ENCODE data around the gene C1D. TPM values are rescaled to one million over a fixed set of nuclear protein-coding genes. Genes with fewer than 3 reads are reported as not detected.

The C1D gene
- total and polyA plus RNA-seq, 2 of the 4 experiments (the other 2 are of a cell fraction), result 2.7 to 14.3 TPM

- no peak for TF ChIP-seq NFE2L2 (IDR thresholded peaks at IDR 0.05; ENCODE audit: low read depth, low read length)
- no peak for TF ChIP-seq POLR2A (IDR thresholded peaks at IDR 0.05; ENCODE audit: low read depth, low read length)
Measured at GRCh38 chr2:68031542-68032160, 31.2 kb downstream of the C1D start (continued).

- no peak overlapping the region for H3K27ac ChIP-seq (ENCODE audit: insufficient read depth, low read length)
- no peak overlapping the region for H3K4me3 ChIP-seq (ENCODE audit: insufficient read depth, low read depth, low read length)
- H3K18ac ChIP-seq (ENCODE audit: low read depth, low read length), result 0 out of 2 replicates have a peak overlapping the region, but pooled peaks have one; percentile 29
- H2BK5ac ChIP-seq (ENCODE audit: low read depth, low read length, poor library complexity, severe bottlenecking), result no peak overlapping the region
- H3K9me1 ChIP-seq (ENCODE audit: insufficient read depth, low read length), result no peaks in the 10 kb centered on the region
- dilution Hi-C loops (cut with HindIII; ENCODE audit: low sequenced_read_pairs, unreplicated experiment), result no loop called here
- no peak overlapping the region for H2AK5ac ChIP-seq (ENCODE audit: low read depth, low read length)
- no peak overlapping the region for H3K23ac ChIP-seq (ENCODE audit: low read depth, low read length)
- no peak overlapping the region for H2AFZ ChIP-seq (replicated peaks; ENCODE audit: low read length, poor library complexity)
- DNase-seq (peak; percentile 2), ATAC-seq (ENCODE audit: low read depth) (no peak)
- H2BK120ac ChIP-seq (ENCODE audit: low read depth, low read length), result peak overlapping the region; percentile 57; the same call in 1 of the 2 replicates
- no peak overlapping the region for H3K56ac ChIP-seq (ENCODE audit: extremely low read depth, insufficient read depth, low read length)
- TF ChIP-seq CHD1 (IDR thresholded peaks at IDR 0.05; ENCODE audit: low read depth, low read length), result no peak
- TF ChIP-seq MAZ (IDR thresholded peaks at IDR 0.05; ENCODE audit: borderline replicate concordance, low read depth, low read length), result no peak
- TF ChIP-seq ELK1 (IDR thresholded peaks at IDR 0.05; ENCODE audit: borderline replicate concordance, low read depth, low read length), result no peak
- TF ChIP-seq CTCF (conservative IDR thresholded peaks at IDR 0.05; ENCODE audit: low read depth, low read length), result no peak
- TF ChIP-seq FOS (IDR thresholded peaks at IDR 0.05; ENCODE audit: low read depth, low read length), result no peak
- peak; percentile 52 for TF ChIP-seq MAFK (IDR thresholded peaks at IDR 0.05; ENCODE audit: low read depth, low read length)
- no peak for TF ChIP-seq POLR2A (IDR thresholded peaks at IDR 0.05; ENCODE audit: low read depth, low read length)
- no peak overlapping the region for H4K8ac ChIP-seq (ENCODE audit: low read depth in 2 of 2, low read length in 2 of 2)
- 0 out of 2 replicates have a peak overlapping the region, but pooled peaks have one; percentile 13 for H3K4me2 ChIP-seq (ENCODE audit: low read depth, low read length)
- no peak overlapping the region for H3K14ac ChIP-seq (replicated peaks; ENCODE audit: low read depth, low read length)
- H3K4ac ChIP-seq (ENCODE audit: low read depth, low read length), result no peak overlapping the region
- H2BK20ac ChIP-seq (ENCODE audit: low read depth, low read length), result no peak overlapping the region
- H2AK9ac ChIP-seq (replicated peaks; ENCODE audit: low read depth, low read length, poor library complexity), result no peak overlapping the region
- H3K79me1 ChIP-seq (ENCODE audit: low read depth in 1 of 2, low read length in 2 of 2), result no peaks in the 10 kb centered on the region
- H3K27me3 ChIP-seq (ENCODE audit: control insufficient read depth, insufficient read depth, low read length), result no peaks in the 10 kb centered on the region
- H3K36me3 ChIP-seq (ENCODE audit: control insufficient read depth, insufficient read depth, low read length), result no peaks in the 10 kb centered on the region
- ChIA-PET POLR2A (ENCODE audit: unreplicated experiment) (interaction anchor here (0.5 kb wide), 1 partner anchor 431 kb away, joined by 4 read pairs; no protein-coding TSS in a partner anchor), CTCF (interaction anchor here (0.6 to 1.9 kb wide), 8 partner anchors 10 to 760 kb away, joined by 3 to 12 read pairs (median 4); no protein-coding TSS in a partner anchor)
- no peaks in the 10 kb centered on the region for H3K9me3 ChIP-seq (ENCODE audit: control insufficient read depth, insufficient read depth, low read length)
- in situ Hi-C loops (cut with MboI; ENCODE audit: low sequenced_read_pairs), result loop anchor here (25.0 kb wide), 2 partner anchors 1444 to 1594 kb away; partner anchors contain the start of gene MEIS1
- H4K20me1 ChIP-seq (ENCODE audit: insufficient read depth, low read length), result no peaks in the 10 kb centered on the region
- no peak overlapping the region for H4K91ac ChIP-seq (ENCODE audit: insufficient read depth, low read depth, low read length)
- no TSS peak for BruUV-seq (replicated peaks)
- intact Hi-C loops (cut with micrococcal nuclease), result loop anchor here (1.0 to 10.0 kb wide), 7 partner anchors 185 to 1604 kb away; no protein-coding TSS in a partner anchor
- H2BK15ac ChIP-seq (ENCODE audit: low read depth, low read length), result no peak overlapping the region
- H3K9ac ChIP-seq (ENCODE audit: low read depth, low read length), result no peak overlapping the region
- H4K5ac ChIP-seq (ENCODE audit: low read depth, low read length), result no peak overlapping the region
- H3K4me1 ChIP-seq (ENCODE audit: control insufficient read depth, insufficient read depth, low read length), result no peaks in the 10 kb centered on the region; the same call in 1 of the 2 replicates
Measured at GRCh38 chr2:68031043-68031442, 31.8 kb downstream of the C1D start.
